ENCODE measurements around the gene EPM2A.
"Not testable (repeated sequence)": the region's sequence is repeated elsewhere in the genome, so short reads cannot be mapped to it uniquely, and the experiment has no call there.

EPM2A gene

DNA sequence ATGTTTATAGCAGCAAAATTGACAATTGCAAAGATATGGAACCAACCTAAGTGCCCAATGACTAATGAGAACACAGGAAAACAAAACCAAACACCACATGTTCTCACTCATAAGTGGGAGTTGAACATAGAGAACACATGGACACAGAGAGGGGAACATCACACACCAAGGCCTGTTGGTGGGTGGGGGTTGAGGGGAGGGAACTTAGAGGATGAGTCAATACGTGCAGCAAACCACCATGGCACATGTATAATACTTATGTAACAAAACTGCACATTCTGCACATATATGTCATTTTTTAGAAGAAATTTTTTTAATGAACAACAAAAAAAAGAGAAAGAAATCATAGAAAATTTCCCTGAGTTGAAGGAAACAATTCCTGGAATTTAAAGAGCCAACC, 3.9 kb downstream of the EPM2A start:
- DNase-seq (ENCODE audit: low read depth in 2 of 2), result no peak

DNA sequence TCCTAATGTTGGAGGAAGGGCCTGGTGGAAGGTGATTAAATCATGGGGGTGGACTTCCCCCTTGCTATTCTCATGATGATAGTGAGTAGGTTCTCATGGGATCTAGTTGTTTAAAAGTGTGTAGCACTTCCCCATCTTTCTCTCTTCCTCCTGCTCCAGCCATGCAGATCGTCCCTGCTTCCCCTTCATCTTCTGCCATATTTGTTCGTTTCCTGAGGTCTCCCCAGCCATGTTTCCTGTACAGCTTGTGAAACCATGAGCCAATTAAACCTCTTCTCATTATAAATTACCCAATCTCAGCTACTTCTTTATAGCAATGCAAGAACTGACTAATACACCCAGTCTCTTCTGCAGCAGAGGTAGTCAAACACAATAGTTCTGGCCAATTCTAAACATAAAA, 5.4 kb downstream of the EPM2A start:
- DNase-seq (ENCODE audit: low read depth in 2 of 2), result no peak

DNA sequence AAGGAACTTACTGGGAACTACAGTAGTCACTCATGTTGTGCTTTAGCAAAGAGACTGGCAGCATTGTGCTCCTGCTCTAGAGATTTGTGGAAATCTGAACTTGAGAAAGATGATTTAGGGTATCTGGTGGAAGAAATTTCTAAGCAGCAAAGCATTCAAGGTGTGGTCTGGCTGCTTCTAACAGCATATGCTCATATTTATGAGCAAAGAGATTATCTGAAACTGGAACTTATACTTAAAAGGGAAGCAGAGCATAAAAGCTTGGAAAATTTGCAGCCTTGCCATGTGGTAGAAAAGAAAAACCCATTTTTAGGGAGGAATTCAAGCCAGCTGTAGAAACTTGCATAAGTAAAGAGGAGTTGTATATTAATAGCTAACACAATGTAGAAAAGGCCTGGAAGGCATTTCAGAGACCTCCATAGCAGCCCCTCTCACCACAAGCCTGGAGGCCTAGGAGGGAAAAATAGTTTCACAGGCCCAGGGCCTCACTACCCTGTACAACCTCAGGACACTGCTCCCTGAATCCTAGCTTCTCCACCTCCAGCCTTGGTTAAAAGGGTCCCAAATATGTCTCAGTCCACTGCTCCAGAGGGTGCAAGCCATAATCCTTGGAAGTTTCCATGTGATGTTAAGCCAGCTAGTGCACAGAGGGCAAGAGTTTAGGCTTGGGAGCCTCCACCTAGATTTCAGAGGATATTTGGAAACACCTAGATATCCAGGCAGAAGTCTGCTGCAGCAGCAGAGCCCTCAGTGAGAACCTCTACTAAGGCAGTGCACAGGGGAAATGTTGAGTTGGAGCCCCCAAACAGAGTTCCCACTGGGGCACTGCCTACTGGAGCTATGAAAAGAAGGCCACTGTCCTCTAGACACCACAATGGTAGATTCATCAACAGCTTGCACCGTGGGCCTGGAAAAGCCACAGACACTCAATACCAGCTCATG, 6.6 kb downstream of the EPM2A start:
- DNase-seq (ENCODE audit: low read depth in 2 of 2), result no peak

DNA sequence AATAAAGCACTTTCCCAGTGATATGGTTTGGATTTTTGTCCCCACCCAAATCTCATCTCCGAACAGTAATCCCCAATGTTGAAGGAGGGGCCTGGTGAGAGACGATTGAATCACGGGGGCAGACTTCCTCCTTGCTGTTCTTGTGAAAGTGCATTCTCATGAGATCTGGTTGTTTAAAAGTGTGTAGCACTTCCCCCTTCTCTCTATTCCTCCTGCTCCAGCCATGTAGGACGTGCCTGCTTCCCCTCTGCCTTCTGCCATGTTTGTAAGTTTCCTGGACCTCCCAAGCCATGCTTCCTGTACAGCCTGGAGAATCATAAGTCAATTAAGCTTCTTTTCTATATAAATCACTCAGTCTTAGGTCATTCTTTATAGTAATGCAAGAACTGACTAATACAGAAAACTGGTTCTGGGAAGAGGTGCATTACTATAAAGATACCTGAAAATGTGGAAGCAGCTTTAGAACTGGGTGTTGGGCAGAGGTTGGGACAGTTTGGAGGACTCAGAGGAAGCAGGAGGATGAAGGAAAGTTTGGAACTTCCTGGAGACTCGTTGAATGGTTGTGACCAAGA, 7.4 kb downstream of the EPM2A start:
- no peak for DNase-seq (ENCODE audit: low read depth in 2 of 2)

DNA sequence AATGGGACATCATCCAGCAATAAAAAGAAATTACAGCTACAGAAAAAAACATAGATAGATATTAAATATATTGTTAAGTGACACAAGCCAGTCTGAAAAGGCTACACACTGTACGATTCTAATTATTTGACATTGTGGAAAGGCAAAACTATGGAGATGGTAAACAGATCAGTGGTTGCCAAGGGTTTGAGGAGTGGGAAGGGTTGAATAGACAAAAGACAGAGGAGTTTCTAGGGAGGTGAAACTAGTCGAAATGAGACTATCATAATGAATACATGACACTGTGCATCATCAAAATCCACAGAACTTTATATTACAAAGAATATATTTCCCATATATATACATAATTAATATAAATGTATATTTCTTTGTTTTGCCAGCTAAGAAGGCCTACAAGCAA, 9.8 kb downstream of the EPM2A start:
- no peak for DNase-seq (ENCODE audit: low read depth in 2 of 2)

- DNase-seq (ENCODE audit: low read depth in 2 of 2), result no peak
Observed at GRCh38 chr6:145723646-145724045, 11.7 kb downstream of the EPM2A start.

DNA sequence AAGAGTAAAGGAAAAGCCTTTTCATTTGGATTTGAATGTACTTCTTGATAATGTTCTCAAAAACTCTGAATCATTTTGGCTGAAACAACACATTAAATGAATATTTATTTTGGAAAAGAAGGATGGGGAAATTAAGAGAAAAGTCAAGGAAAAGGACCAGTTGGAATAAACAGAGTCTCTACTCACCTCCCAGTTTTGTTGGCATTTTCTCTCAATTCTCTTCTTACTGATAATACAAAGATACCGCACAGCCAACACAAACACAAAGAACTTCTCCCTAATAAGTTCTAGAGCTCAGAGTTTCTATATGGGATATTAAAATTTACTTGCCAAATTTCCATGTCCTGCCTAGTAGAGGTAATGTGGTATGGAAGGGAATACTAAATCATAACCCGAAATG, 13.1 kb downstream of the EPM2A start:
- no peak for DNase-seq (ENCODE audit: low read depth in 2 of 2)

- DNase-seq (ENCODE audit: low read depth in 2 of 2), result no peak
Observed at GRCh38 chr6:145721144-145721543, 14.2 kb downstream of the EPM2A start.

DNA sequence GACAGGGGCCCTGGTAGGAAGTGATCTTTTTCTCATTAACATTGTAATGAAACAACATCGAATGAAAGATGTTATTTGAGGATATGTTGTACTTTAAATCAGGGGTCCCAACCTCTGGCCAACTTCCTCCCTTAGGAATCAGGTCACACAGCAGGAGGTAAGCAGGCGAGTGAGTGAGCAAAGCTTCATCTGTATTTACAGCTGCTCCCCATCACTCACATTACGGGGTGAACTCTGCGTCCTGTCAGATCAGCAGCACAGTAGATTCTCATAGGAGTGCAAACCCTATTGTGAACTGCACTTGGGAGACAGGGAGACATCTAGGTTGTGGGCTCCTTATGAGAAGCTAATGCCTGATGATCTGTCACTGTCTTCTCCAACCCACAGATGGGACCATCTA, 19.9 kb downstream of the EPM2A start:
- DNase-seq (ENCODE audit: low read depth in 2 of 2), result no peak

- DNase-seq (ENCODE audit: low read depth in 2 of 2), result no peak
Observed at GRCh38 chr6:145714731-145715130, 20.6 kb downstream of the EPM2A start.

GRCh38 chr6:145713773-145714172, 21.5 kb downstream of the EPM2A start:
- no peak for DNase-seq (ENCODE audit: low read depth in 2 of 2)

DNA sequence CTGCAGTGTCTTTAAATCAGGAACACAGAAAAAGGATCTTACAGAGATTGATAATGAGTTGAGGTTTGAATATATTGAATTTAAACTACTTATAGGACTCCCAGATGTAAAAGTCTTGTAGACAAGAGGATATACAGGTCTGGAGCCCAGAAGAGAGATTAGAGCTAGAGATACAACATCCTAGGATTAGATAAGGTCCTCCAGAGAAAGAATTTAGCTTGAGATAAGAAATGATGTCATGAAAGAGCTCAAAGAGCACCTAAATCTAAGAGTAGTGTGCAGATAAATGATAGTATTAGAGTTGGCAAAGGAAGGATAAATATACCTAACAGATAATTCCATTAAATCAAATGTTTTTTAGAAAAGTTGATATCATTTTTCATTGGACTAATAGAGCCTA, 23.9 kb downstream of the EPM2A start:
- no peak for DNase-seq (ENCODE audit: low read depth in 2 of 2)

DNA sequence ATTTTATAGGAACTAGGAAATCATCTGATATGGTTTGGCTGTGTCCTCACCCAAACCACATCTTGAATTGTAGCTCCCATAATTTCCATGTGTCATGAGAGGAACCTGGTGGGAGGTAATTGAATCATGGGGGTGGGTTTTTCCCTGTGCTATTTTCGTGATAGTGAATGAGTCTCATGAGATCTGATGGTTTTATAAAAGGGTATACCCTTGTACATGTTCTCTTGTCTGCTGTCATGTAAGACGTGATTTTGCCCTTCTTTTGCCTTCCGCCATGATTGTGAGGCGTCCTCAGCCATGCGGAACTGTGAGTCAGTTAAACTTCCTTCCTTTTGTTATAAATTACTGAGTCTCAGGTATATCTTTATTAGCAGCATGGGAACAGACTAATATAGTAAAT, 27.9 kb downstream of the EPM2A start:
- DNase-seq (ENCODE audit: low read depth in 2 of 2), result no peak

- no peak for DNase-seq (ENCODE audit: low read depth in 2 of 2)
Observed at GRCh38 chr6:145705561-145705960, 29.8 kb downstream of the EPM2A start.

DNA sequence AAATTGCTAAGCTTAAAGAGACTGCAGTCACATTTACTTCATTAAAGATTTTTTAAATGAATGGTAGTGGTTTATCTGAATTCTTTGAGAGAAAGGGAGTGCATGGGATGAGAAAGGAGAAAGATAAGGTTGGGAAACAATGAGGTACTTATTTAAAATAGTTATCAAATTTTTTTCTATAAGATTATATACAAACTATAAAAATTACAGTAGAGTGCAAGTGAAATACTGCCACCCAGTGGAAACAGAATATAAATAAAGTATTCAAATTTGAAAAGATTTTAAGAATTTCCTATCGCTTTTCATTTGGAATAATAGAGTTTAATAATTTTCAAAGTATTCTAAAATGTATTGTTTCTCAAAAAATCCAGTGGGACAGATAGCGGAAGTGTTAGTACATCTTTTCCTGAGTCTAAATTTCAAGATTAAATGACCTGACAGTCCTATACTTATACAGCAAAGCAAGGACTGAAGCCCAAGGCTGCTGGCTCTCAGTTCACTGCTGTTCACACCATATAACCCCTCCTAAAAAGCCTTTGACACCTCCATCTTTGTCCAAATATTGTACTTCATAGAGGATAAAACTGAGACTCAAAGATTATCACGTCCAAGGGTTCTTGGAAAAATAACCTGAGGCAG, 31.1 kb downstream of the EPM2A start:
- no peak for DNase-seq (ENCODE audit: low read depth in 2 of 2)

DNA sequence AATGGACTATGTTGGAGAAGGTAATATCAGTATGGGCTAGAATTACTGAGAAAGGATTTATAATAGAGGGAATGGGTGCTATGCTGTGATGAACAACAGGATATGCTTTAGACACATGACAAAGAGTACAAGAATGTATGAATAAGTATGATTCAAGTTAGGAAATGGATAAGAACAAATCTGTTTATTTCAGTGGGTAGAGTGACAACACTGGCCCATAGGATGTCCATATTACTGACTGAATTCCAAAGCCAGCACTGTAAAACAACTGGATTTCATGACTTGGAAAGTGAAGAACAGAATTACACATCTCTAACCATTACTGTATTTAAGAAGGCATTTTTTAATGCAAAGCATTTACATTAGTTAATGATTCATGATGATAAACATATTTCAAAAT, 35.9 kb downstream of the EPM2A start:
- no peak for DNase-seq (ENCODE audit: low read depth in 2 of 2)

DNA sequence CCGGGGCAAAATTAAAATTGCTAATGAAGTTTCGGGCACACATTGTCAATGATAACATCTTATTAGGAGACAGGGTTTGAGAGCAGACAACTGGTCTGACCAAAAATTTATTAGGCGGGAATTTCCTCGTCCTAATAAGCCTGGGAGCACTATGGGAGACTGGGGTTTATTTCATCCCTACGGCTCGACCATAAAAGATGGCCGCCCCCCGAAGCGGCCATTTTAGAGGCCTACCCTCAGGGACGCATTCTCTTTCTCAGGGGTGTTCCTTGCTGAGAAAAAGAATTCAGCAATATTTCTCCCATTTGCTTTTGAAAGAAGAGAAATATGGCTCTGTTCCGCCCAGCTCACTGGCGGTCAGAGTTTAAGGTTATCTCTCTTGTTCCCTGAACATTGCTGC, 37.9 kb downstream of the EPM2A start:
- not testable (repeated sequence) for DNase-seq (ENCODE audit: low read depth in 2 of 2)

DNA sequence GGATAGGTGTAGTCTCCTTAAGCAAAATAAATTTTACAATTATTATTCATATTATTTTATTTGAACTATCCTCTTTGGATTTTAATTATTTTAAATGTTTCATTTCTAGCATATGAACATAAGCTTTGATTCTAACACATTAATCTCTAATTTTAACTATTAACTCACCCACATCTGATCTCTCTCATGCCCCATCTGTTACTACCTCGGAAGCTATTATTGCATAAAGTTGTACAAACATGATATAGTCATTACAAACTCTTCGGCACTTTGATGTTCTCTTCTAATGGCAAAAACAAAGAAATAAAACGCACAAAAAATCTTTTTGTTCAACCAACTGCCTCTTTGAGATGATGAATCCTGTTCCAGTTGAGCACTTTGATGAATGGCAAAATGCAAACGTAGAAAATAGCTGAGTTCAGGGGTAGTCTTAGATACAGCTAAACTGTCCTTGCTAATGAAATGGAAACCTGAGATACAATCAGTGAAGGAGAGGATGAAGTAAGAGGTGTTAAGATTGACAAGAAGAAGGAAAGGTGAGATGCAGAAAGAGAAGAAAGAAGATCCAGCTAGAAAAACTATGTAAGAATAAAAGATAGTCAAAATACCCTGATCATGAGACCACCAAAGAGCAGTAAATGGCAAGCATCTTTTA, 41.1 kb downstream of the EPM2A start:
- DNase-seq (ENCODE audit: low read depth in 2 of 2), result no peak

- no peak for DNase-seq (ENCODE audit: low read depth in 2 of 2)
Observed at GRCh38 chr6:145690969-145691368, 44.4 kb downstream of the EPM2A start.

DNA sequence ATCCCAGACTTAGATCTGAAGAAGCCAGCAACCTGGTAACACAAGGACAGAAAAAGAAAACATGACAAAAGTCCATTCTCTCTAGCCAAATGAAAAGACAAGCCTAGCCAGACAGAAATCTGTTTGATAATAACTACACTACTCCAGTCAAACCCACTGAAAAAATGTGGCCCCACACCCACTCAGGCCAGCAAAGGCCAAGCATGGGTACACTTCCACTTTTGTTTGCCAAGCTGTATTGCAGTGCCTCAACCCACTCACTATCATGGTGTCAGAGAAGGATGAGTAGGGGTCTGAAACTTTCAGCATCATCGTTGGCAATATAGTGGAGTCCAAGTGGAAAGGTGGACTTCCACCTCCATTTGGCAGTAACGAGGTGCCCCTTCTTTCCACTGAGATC, 45.8 kb downstream of the EPM2A start:
- DNase-seq (ENCODE audit: low read depth in 2 of 2), result no peak

- DNase-seq (ENCODE audit: low read depth in 2 of 2), result no peak
Observed at GRCh38 chr6:145688493-145688905, 46.8 kb downstream of the EPM2A start.

GRCh38 chr6:145685932-145686331, 49.4 kb downstream of the EPM2A start:
- no peak for DNase-seq (ENCODE audit: low read depth in 2 of 2)
